DMS79 (cell line): ENCODE data around the gene WRAP53.
"Not testable (repeated sequence)": the region's sequence is repeated elsewhere in the genome, so short reads cannot be mapped to it uniquely, and the experiment has no call there.

Source experiments
- DNase-seq: peaks from one replicate; lab custom pipeline; 2025; lab: John Stamatoyannopoulos, UW

Gene WRAP53

GRCh38 chr17:7687908-7688807 lies at the start of gene WRAP53:
Gene WRAP53 (plus strand): TSS chr17:7688477. CDS start chr17:7688649, 172 bp downstream.
- DNase-seq, result peak; percentile 97

- DNase-seq, result no peak
Measured at GRCh38 chr17:7640783-7641182, 47.5 kb upstream of the WRAP53 start.

GRCh38 chr17:7641635-7642034 lies 46.6 kb upstream of the WRAP53 start:
- DNase-seq, result not testable (repeated sequence)

GRCh38 chr17:7644775-7645174 lies 43.5 kb upstream of the WRAP53 start:
- no peak for DNase-seq

GRCh38 chr17:7646457-7646856 lies 41.8 kb upstream of the WRAP53 start:
- no peak for DNase-seq

- DNase-seq, result no peak
Measured at GRCh38 chr17:7647018-7647417, 41.3 kb upstream of the WRAP53 start.

GRCh38 chr17:7650509-7651096 lies 37.7 kb upstream of the WRAP53 start, which contains the start of gene ATP1B2:
Gene ATP1B2 (plus strand): TSS chr17:7650926. CDS start chr17:7651519, 593 bp downstream.
- peak; percentile 36 for DNase-seq

- DNase-seq, result no peak
Measured at GRCh38 chr17:7651097-7651664, 37.1 kb upstream of the WRAP53 start.

GRCh38 chr17:7651665-7652387 lies 36.5 kb upstream of the WRAP53 start:
- no peak for DNase-seq

- no peak for DNase-seq
Measured at GRCh38 chr17:7652388-7653356, 35.6 kb upstream of the WRAP53 start.

GRCh38 chr17:7654832-7655540 lies 33.3 kb upstream of the WRAP53 start:
- no peak for DNase-seq

- DNase-seq, result no peak
Measured at GRCh38 chr17:7655541-7655840, 32.8 kb upstream of the WRAP53 start.

- no peak for DNase-seq
Measured at GRCh38 chr17:7656958-7657609, 31.2 kb upstream of the WRAP53 start.

- no peak for DNase-seq
Measured at GRCh38 chr17:7667656-7668406, 20.4 kb upstream of the WRAP53 start.

- DNase-seq, result no peak
Measured at GRCh38 chr17:7668482-7668881, 19.8 kb upstream of the WRAP53 start.

- DNase-seq, result no peak
Measured at GRCh38 chr17:7673239-7673638, 15.0 kb upstream of the WRAP53 start.

- no peak for DNase-seq
Measured at GRCh38 chr17:7674934-7675333, 13.3 kb upstream of the WRAP53 start.

- no peak for DNase-seq
Measured at GRCh38 chr17:7676533-7676932, 11.7 kb upstream of the WRAP53 start.

- DNase-seq, result no peak
Measured at GRCh38 chr17:7677388-7678067, 10.7 kb upstream of the WRAP53 start.
